GM19468 (cell line): Measurements from ENCODE around the gene HIRA.
"Not testable (repeated sequence)": the region's sequence is repeated elsewhere in the genome, so short reads cannot be mapped to it uniquely, and the experiment has no call there.

Experiments used
- ATAC-seq: cut with Tn5 transposase; IDR thresholded peaks from one replicate; pipeline ENCODE4 v1.9.1; 2021; ENCODE audit warnings: mild to moderate bottlenecking, moderate library complexity, moderate number of reproducible peaks; ENCODE audit not compliant: unreplicated experiment; ENCODE audit errors: extremely low read depth

Gene HIRA

GRCh38 chr22:19394274-19395050, 37.1 kb downstream of the HIRA start:
- ATAC-seq, result no peak

DNA sequence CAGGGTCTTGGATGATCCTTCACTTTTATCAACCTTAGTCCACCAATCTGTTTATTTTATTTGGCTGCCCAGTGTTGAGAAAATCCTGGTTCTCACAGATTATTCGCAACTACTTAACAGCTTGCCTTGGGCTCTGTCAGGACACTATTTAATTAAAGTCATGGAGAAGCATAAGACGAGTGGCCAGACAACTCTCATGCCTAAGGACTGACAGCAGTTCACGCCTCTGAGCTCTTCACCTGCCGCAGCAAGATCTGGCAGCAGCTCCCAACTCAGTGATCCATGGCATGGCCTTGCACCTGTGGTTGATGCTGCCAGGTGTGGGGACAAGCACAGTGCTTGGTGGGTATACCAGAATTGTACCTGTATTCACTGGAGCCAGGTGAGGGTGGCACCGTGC, 37.8 kb downstream of the HIRA start:
- no peak for ATAC-seq

DNA sequence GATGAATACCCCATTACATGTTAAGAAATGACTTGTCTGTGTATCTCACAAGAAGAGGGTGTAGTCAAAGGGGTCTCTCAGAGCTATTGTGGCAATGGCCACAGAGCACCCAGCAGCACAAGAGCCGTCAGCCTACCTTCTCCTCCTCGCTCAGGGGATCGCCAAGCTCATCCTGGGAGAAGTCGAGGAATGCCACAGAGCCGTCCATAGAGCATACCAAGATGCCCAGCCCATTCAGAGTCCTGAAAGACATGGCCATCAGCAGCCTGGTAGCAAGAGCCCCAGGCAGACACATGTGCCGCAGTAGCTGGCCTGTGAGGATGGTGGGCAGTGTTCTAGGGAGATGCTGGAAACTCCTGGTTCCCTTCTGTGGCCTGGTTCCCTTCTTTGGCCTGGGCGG, 44.0 kb downstream of the HIRA start:
- no peak for ATAC-seq

GRCh38 chr22:19387038-19387437, 44.5 kb downstream of the HIRA start:
- ATAC-seq, result no peak

DNA sequence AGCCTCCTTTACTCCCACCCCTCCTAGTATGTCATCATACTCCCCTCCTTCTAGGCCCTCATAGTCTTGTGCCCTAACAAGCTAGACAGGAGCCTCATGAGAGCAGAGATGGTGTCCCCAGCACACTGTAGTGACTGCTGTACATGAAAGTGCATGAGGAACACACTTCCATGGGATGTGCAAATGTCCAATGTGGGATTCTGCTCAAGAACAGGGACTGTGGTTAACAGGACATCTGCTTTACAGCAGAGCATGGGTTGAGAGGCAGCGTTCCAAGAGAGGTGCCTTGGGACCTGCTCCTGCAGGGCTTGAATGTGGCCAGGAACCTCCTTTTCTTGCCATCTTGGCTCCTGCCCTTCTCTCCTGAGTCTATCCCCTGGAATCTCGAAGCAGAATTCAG, 45.3 kb downstream of the HIRA start:
- no peak for ATAC-seq

GRCh38 chr22:19385221-19385906, 46.2 kb downstream of the HIRA start:
- ATAC-seq, result no peak

GRCh38 chr22:19383292-19383691, 48.2 kb downstream of the HIRA start:
- no peak for ATAC-seq

DNA sequence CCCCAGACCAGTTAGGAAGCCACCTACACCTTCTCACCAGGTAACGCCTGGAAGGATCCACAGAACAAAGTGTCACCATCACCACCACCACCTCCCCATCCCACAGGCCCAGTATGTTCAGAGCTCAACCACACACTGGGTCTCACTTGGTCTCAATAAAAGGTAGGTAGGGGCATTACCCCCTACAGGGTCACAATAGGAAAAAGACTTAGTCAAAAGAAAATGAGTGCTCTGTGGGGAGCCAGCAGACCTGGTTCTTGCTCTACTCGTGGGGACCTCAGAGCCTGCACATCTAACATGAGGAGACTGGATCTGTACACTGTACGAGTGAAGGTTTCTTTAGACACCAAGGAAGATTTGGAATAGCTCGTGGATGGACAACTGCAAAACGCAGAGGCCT, 49.3 kb downstream of the HIRA start:
- no peak for ATAC-seq

GRCh38 chr22:19378344-19378674, 53.2 kb downstream of the HIRA start:
- no peak for ATAC-seq

DNA sequence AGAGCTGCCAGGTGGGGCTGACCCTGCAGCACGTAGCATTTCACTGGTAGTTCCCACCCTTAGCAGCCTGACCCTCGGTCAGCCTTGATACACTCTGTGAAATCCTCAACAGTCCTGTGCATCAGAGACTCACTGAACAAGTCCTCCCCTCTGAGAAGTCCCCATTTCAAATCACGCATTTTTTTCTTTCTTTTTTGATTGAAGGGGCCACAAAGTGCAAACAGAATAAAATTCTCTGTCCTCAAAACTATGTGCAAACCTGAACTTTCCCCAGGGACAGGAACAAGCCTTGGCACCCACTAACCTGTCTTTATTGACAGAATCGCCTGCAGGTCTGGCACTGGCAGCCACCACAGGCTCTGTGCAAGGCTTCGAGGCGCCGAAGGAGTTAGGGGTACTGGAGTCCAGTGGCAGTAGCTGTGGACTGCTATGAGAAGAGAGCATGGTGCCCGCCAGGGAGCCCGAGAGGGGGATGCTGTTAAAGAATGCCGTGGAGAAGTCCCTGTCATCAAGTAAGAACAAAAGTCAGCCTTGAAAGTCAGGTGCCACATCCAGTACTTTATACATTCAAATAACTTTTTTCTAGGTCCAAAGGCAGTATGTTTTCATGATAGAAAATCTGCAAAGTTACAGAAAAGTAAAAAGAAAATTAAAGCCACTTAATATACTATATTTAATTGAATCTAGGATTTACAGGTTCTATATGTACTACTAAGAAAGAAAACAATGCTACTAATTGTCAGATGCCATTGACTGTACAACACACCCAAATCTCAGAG, 53.8 kb downstream of the HIRA start:
- ATAC-seq, result no peak

DNA sequence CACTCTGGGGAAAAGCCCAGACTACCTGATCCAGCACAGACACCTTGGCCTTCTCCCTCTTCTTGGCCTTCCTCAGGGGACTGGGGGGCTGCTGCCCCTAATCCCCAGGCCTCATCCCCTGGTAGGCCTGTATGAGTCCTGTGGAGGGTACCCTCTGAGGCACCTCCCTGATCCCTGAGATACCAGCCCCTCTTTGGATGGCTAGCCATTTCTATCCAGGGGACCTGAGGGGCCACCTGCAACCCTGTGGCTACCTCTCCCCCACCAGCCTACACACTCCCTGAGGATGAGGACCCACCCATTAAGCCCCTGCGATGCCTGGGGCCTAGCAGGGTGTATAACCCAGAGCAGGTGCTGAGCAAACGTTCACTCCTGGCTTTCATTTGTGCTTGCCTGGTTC, 54.6 kb downstream of the HIRA start:
- ATAC-seq, result no peak

DNA sequence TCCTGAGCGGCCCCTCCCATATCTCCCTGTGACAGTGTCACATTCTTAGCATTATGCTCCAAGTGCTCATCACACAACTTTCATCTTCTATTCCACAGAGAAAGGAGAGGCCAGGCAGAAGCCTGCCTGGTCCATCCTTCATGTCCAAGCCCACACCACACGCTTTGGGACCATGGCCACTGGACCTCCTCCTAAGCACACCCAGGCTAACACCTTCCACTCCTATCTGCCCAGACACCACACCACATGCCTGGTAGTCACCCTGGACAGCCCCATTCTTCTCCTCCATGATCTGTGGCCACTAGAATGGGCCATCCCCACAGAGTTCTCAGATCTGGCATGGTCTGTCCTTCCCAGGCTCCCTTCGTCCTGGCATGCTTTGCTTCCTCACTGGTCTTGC, 55.3 kb downstream of the HIRA start:
- no peak for ATAC-seq

DNA sequence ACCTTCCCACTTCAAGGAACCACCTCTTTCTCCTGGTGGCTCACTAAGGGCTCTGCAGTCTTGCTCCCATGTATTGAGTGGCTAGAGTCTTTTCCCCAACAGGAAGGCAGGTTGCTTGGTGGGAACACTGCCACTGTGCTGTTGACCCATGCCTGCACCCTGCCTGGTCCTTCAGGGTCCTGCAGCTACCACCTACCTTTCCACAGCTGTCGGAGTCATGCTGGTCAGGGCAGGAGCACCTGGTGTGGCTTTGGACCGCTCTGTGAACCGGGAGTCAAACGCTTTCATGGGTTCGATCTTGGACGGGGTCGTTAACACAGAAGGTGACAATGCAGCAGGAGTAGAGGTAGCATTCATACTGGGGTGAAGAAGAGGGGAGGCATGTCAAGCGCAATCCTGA, 56.1 kb downstream of the HIRA start:
- ATAC-seq, result no peak

- ATAC-seq, result no peak
These were observed 57.1 kb downstream of the HIRA start for GRCh38 chr22:19374410-19374809.

GRCh38 chr22:19373450-19373849, 58.1 kb downstream of the HIRA start:
- no peak for ATAC-seq

DNA sequence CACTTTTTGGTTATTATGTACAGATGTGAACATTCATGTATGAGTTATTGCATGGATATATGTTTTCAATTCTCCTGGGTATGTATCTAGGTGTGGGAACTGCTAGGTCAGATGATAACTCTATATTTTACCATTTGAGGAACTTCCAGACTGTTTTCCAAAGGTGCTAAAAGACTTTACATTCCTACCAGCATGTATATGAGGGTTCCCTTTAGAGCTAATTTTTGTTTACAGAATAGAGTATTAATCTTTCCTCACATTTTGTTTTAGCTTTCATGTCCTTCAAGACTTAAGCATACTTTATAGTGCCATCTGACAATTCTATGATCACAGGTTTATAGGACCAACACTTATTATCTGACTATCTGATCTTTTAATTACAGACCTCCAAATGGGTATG, 59.6 kb downstream of the HIRA start:
- no peak for ATAC-seq

DNA sequence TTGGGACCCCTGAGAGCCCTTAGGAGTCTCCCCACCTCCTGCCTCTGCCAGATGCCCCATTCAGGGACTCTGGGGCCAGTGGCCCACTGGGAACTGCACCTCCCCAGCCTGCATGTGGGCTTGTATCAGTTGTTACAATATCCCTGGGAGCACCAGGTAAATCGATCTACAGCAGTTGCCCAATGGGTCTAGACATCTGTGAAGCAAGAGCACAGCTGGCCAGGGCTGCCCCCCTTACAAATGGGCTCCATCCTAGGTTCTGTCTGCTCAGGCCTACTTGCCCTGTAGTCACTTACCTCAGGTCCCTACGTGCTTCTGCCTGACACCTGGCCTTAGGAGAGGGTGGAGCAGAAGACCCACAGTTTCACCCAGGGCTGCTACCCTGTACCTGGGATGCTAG, 62.7 kb downstream of the HIRA start:
- ATAC-seq, result no peak

GRCh38 chr22:19367763-19368367, 63.7 kb downstream of the HIRA start:
- no peak for ATAC-seq

GRCh38 chr22:19363541-19363940, 68.0 kb downstream of the HIRA start:
- not testable (repeated sequence) for ATAC-seq

- ATAC-seq, result no peak
These were observed 69.9 kb downstream of the HIRA start for GRCh38 chr22:19361501-19362103.
